ENCODE data around the gene TBCA.

- TF ChIP-seq POLR2A (IDR thresholded peaks at IDR 0.05) (no peak), CTCF (IDR thresholded peaks at IDR 0.05) (no peak), POLR2AphosphoS5 (IDR thresholded peaks at IDR 0.05) (no peak)
Observed at GRCh38 chr5:77651343-77651742, 124.8 kb downstream of the TBCA start.
